ENCODE results near the gene MOGAT1. TPM values are rescaled to one million over a fixed set of nuclear protein-coding genes. Genes with fewer than 3 reads are reported as not detected.

Gene MOGAT1
- total RNA-seq, 3 donors from 2014 or later (not counting 1 experiment from before 2014, with no cell fraction given) = not detected

GRCh38 chr2:222745836-222746559 is 74.5 kb downstream of the MOGAT1 start:
- H3K9me3 ChIP-seq (ENCODE audit: control insufficient read depth, insufficient read depth, low read length) = no peaks in the 10 kb centered on the region
- TF ChIP-seq CTCF (IDR thresholded peaks at IDR 0.05) = no peak
- H3K27ac ChIP-seq (ENCODE audit: low read length) = no peak overlapping the region
- Mint-ChIP-seq H3K4me1 (peaks cover 7 to 8% of the 10 kb centered on the region in 2 donors), H3K4me3 (no peak overlapping the region), H3K27me3 (ENCODE audit: low read depth in 2 of 2) (peaks cover 8 to 23% of the 10 kb centered on the region in 2 donors), H3K27ac (no peak overlapping the region), H3K9me3 (no peaks in the 10 kb centered on the region), H3K36me3 (no peaks in the 10 kb centered on the region)
- intact Hi-C loops (cut with micrococcal nuclease) = no loop called here
- no peak for ATAC-seq
- DNase-seq = no peak
- no peaks in the 10 kb centered on the region for H3K27me3 ChIP-seq (ENCODE audit: control insufficient read depth, insufficient read depth, low read length)
- 80% methylated on average over 7 of the region's 8 CpGs for WGBS (ENCODE audit: insufficient coverage)
- H3K36me3 ChIP-seq (ENCODE audit: control insufficient read depth, insufficient read depth, low read length) = no peaks in the 10 kb centered on the region
- peaks cover 7% of the 10 kb centered on the region for H3K4me1 ChIP-seq (ENCODE audit: control insufficient read depth, insufficient read depth, low read length)
- H3K4me3 ChIP-seq (ENCODE audit: low read length) = no peak overlapping the region

DNA sequence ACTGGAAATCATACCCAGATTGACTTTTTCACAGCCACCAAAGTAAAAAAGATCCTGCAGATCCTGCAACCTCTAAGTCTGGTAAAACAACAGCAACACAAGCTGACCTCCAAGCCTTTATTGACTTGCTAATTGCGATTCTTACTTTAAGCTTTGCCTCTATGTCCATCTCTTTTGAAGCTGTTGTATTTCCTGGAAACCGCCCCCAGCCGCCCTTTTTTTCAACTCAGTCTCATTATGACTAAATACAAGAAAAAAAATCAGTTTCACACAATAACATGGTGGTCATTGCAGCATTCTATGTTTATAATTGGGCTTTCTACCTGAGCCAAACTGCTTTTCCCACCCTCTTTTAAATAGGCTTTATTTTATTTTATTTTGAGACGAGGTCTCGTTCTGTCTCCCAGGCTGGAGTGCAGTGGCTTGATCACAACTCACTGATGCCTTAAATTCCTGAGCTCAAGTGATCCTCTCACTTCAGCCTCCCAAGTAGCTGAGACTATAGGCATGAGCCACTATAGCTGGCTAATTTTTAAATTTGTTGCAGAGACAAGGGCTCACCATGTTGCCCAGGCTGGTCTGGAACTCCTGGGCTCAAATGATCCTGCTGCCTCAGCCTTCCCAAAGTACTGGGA is 76.2 kb downstream of the MOGAT1 start:
- Mint-ChIP-seq H3K9me3 (no peaks in the 10 kb centered on the region), H3K27me3 (ENCODE audit: low read depth in 2 of 2) (peaks cover 8 to 23% of the 10 kb centered on the region in 2 donors), H3K4me1 (peaks cover 11 to 20% of the 10 kb centered on the region in 2 donors), H3K27ac (no peak overlapping the region), H3K36me3 (no peaks in the 10 kb centered on the region), H3K4me3 (no peak overlapping the region)
- Histone ChIP-seq H3K4me1 (ENCODE audit: control insufficient read depth, insufficient read depth, low read length) (peaks cover 13% of the 10 kb centered on the region), H3K4me3 (ENCODE audit: low read length) (no peak overlapping the region), H3K9me3 (ENCODE audit: control insufficient read depth, insufficient read depth, low read length) (no peaks in the 10 kb centered on the region), H3K36me3 (ENCODE audit: control insufficient read depth, insufficient read depth, low read length) (no peaks in the 10 kb centered on the region), H3K27me3 (ENCODE audit: control insufficient read depth, insufficient read depth, low read length) (no peaks in the 10 kb centered on the region), H3K27ac (ENCODE audit: low read length) (no peak overlapping the region)
- no peak for TF ChIP-seq CTCF (IDR thresholded peaks at IDR 0.05)
- intact Hi-C loops (cut with micrococcal nuclease) = no loop called here
- DNase-seq = no peak
- 58% methylated on average over 5 of the region's 5 CpGs for WGBS (ENCODE audit: insufficient coverage)
- no peak for ATAC-seq

GRCh38 chr2:222750533-222750932 is 79.1 kb downstream of the MOGAT1 start:
- no peaks in the 10 kb centered on the region for H3K9me3 Mint-ChIP-seq
- intact Hi-C loops (cut with micrococcal nuclease) = no loop called here
- Histone ChIP-seq H3K27ac (ENCODE audit: low read length) (no peak overlapping the region), H3K9me3 (ENCODE audit: control insufficient read depth, insufficient read depth, low read length) (no peaks in the 10 kb centered on the region), H3K36me3 (ENCODE audit: control insufficient read depth, insufficient read depth, low read length) (no peaks in the 10 kb centered on the region), H3K4me3 (ENCODE audit: low read length) (no peak overlapping the region), H3K27me3 (ENCODE audit: control insufficient read depth, insufficient read depth, low read length) (no peaks in the 10 kb centered on the region), H3K4me1 (ENCODE audit: control insufficient read depth, insufficient read depth, low read length) (peaks cover 5% of the 10 kb centered on the region)
- peaks cover 3 to 13% of the 10 kb centered on the region in 2 donors for H3K27me3 Mint-ChIP-seq (ENCODE audit: low read depth in 2 of 2)
- DNase-seq = no peak
- H3K4me1 Mint-ChIP-seq = peaks cover 6 to 18% of the 10 kb centered on the region in 2 donors
- H3K36me3 Mint-ChIP-seq = no peaks in the 10 kb centered on the region
- H3K4me3 Mint-ChIP-seq = no peak overlapping the region
- WGBS (ENCODE audit: insufficient coverage) = 93% methylated on average over 3 of the region's 3 CpGs
- no peak overlapping the region for H3K27ac Mint-ChIP-seq
- no peak for TF ChIP-seq CTCF (IDR thresholded peaks at IDR 0.05)
- no peak for ATAC-seq
